Omental fat pad (tissue), 4 donors: ENCODE measurements around the gene DNAJC6. TPM values are rescaled to one million over a fixed set of nuclear protein-coding genes. Genes with fewer than 3 reads are reported as not detected.

Source experiments
- ATAC-seq: fragments of 150-250 bp; one replicate; pipeline ENCODE4 v1.9.1; 2016; ENCODE audit warnings: mild to moderate bottlenecking, moderate library complexity; ENCODE audit not compliant: low FRiP score
- DNase-seq: peaks from one replicate; pipeline ENCODE4 v3.0.0-alpha.2; 2019; ENCODE audit warnings: low spot score
- total RNA-seq, 4 donors: library from RNA; depleted of rRNA; stranded (reverse); fragments of >200 nt; gene quantifications; one replicate each; pipeline ENCODE4 v1.1.0, GENCODE V29; 2016
- TF ChIP-seq, protein P1 (sequence below), 3 donors: fragments of 450-650 bp; IDR thresholded peaks; one replicate each; pipeline ENCODE4 v1.5.1; 2016 to 2017; ENCODE audit warnings: antibody characterized with exemption in 3 of 3, mild to moderate bottlenecking in 3 of 3, moderate library complexity in 2 of 3

DNAJC6 gene
- total RNA-seq, 4 donors from 2014 or later: 1.9 to 5.1 (median 3.6) TPM

DNA sequence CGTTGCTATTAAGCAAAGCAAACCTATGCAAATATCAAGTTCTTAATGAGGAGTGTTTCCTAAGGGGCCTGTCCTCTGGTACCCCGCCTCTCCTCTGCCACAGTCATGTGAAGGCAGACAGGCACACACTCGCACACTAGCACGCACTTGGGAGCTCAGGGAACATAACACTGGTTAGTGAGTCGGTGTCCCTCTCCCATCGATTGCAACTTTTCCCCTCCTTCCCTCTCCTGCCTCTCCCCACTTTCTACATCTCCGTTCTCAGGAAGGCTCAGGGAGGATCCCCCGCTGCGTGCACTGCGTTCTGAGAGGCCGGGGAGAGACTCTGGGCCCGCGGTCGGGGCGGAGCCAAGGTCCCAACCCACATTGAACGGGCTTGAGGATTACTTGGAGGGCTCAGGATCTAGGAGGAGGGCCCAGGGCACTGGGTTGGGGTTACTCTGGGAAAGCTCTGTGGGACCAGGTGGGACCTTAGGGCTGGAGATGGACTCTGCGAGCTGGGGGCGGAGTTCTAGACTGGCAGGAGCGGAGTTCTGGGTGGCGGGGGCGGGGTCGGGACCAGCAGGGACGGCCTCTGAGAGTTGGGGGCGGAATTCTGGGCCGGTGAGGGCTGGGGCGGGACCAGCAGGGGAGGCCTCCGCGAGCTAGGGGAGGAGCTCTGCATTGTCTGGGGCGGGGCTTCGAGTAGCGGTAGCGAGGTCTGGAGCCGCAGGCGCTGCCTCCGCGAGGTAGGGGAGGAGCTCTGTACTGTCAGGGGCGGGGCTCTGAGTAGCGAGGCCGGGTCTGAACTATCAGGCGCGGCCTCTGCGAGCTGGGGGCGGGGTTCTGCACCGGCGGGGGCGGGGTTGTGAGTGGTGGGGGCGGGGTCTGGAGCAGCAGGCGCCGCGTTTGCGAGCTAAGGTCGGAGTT is 110.6 kb downstream of the DNAJC6 start:
- DNase-seq (peak; percentile 90), ATAC-seq (peak; percentile 98)
- TF ChIP-seq, protein P1, sequence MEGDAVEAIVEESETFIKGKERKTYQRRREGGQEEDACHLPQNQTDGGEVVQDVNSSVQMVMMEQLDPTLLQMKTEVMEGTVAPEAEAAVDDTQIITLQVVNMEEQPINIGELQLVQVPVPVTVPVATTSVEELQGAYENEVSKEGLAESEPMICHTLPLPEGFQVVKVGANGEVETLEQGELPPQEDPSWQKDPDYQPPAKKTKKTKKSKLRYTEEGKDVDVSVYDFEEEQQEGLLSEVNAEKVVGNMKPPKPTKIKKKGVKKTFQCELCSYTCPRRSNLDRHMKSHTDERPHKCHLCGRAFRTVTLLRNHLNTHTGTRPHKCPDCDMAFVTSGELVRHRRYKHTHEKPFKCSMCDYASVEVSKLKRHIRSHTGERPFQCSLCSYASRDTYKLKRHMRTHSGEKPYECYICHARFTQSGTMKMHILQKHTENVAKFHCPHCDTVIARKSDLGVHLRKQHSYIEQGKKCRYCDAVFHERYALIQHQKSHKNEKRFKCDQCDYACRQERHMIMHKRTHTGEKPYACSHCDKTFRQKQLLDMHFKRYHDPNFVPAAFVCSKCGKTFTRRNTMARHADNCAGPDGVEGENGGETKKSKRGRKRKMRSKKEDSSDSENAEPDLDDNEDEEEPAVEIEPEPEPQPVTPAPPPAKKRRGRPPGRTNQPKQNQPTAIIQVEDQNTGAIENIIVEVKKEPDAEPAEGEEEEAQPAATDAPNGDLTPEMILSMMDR (IDR thresholded peaks at IDR 0.05): no peak

DNA sequence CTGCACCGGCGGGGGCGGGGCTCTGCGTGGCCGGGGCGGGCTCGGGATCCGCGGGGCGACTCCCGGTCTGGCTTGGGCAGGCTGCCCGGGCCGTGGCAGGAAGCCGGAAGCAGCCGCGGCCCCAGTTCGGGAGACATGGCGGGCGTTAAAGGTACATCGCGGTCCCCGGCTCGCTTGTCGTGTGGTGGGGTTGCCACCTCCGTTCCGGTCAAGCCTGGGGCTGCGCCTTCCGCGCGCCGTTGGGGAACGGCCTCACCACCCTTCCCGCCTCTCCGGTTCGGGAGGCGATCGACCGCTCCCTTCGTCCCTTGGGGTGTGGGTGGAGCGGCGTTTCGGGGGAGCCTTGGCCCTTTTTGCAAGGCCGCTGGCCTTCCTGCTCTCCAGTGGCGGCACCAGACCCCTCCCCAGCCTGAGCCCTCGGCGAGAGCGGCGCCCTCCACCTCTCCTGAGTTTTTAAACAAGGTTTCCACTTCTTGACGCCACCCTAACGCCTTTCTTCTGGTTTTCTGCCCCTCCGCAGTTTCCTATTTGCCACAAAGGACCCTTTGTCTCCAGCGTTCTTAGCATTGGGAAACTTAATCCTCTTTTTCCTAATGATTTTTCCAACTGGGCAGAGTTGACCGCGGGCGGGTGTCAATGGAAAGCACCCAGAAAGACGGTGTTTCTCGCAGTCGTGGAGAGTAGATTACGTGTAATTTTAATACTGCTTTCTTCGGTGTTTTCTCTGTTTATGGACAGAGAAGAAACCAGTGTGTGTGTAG is 111.4 kb downstream of the DNAJC6 start, which contains the start of the genes LEPR and LEPROT:
LEPR (plus strand) TSS at position 79 of the 761 bp plus-strand sequence. CDS start 144,898 bp downstream, outside the sequence.
LEPROT (plus strand) TSS at position 79 of the 761 bp plus-strand sequence; CDS start at position 136, 57 bp downstream.
- DNase-seq: no peak
- TF ChIP-seq, protein P1 (IDR thresholded peaks at IDR 0.05): no peak
- peak; percentile 19 for ATAC-seq

DNA sequence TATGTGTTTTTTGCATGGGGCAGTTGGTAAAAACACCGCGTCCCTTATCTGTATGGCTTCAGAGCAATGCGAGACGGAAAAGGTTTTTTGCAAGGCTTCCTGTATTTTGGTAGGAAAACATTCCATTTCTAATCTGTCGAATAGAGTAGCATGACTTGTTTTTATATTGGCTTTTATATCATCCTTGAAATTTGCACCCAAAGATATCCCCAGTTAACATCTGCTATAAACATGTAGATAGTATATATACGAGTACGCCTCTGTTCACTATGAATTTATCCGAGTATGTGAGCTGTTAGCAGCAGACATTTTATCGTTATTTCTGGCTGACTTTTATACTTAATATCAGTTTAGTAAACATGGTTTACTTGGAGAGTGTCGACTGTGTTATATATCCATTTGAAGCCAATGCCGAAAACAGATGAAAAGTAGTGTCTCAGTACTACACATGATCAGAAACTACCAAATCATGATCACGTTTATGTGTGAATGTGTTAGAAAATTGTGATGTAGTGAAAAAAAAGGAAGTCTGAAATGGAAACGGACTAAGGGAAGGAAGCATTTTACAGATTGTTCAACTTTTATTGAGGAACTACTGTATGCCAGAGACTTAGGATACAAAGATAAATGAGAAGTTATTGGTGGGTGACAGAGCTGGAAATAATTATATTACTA is 112.1 kb downstream of the DNAJC6 start:
- DNase-seq (no peak), ATAC-seq (no peak)
- TF ChIP-seq, protein P1 (IDR thresholded peaks at IDR 0.05): no peak

DNA sequence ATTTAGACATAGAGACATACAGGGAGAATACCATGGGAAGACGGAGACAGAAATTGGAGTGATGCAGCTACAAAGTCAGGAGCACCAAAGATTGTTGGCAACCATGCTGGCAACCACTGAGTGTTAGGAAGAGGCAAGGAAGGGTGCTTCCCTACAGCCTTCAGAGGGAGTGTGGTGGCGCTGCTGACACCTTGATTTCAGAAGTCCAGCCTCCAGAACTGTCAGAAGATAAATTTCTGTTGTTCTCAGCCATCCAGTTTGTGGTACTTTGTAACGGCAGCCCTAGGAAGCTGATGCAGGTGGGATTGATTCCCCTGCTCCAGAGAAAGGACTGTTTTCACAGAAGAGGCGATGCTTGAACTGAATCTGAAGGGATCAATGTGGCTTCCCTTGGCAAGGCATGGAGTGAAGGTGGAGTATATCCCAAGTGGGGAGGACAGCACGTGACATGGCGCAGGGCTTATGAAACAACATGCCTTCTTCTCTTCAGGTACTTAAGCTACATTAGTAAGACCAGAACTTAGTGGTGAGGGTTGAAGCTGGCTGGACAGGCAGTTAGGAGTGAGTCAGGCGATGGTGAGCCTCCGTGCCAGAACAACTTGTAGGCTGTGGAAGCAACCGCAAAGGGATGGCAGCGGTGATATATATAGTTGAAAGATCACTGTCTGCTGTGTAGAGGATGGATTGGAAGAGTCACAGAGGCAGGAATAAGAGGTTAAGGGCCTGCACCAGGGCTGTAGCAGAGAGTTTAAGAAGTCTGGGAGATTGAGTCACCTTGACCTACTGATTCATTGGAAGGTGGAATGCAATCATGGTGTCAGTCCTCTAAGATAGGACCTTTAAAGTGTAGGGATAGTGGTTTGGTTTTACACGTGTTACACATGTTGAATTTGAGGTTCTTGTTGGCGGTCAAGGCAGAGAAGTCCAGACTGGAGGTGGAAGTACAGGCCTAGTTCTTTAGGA is 113.2 kb downstream of the DNAJC6 start:
- ATAC-seq (no peak), DNase-seq (no peak)
- TF ChIP-seq, protein P1 (IDR thresholded peaks at IDR 0.05): no peak

- no peak for DNase-seq
- TF ChIP-seq, protein P1 (IDR thresholded peaks at IDR 0.05): no peak
- no peak for ATAC-seq
Measured at GRCh38 chr1:65423884-65424572, 114.7 kb downstream of the DNAJC6 start.
